OCI-LY1 (cell line): ENCODE data around the gene RHOBTB3.

ENCODE experiments used
- H2AFZ ChIP-seq: fragments of 200-600 bp; sonication (generic), shearing (Covaris generic); 2 replicates; pipeline ENCODE4 v1.6.0; 2014; ENCODE audit warnings: antibody characterized with exemption, mild to moderate bottlenecking, low read length
- H3F3A ChIP-seq: fragments of 200-600 bp; sonication (generic), shearing (Covaris generic); 2 replicates; pipeline ENCODE4 v1.6.0; 2014; ENCODE audit warnings: mild to moderate bottlenecking, antibody characterized with exemption, low read length, moderate library complexity; ENCODE audit not compliant: insufficient read depth
- H3K27ac ChIP-seq: fragments of 200-600 bp; sonication (generic); 2 replicates; pipeline ENCODE4 v1.5.1; 2014; ENCODE audit warnings: low read length, mixed run types, mild to moderate bottlenecking, low read depth; ENCODE audit not compliant: poor library complexity, severe bottlenecking
- H3K27me3 ChIP-seq: fragments of 200-600 bp; sonication (generic); 2 replicates; pipeline ENCODE4 v1.6.0; 2014; ENCODE audit warnings: antibody characterized with exemption, mild to moderate bottlenecking, low read length, moderate library complexity; ENCODE audit not compliant: insufficient read depth
- H3K36me3 ChIP-seq: fragments of 200-600 bp; sonication (generic); 2 replicates; pipeline ENCODE4 v1.6.1; 2014; ENCODE audit warnings: mild to moderate bottlenecking, antibody characterized with exemption, low read length, moderate library complexity, mixed read lengths; ENCODE audit not compliant: insufficient read depth
- H3K4me1 ChIP-seq: fragments of 200-600 bp; sonication (generic); 2 replicates; pipeline ENCODE4 v1.5.1; 2014; ENCODE audit warnings: mild to moderate bottlenecking, low read length, moderate library complexity; ENCODE audit not compliant: insufficient read depth, severe bottlenecking
- H3K4me2 ChIP-seq: fragments of 200-600 bp; sonication (generic), shearing (Covaris generic); 2 replicates; pipeline ENCODE4 v1.6.1; 2014; ENCODE audit warnings: low read length
- H3K4me3 ChIP-seq: fragments of 200-600 bp; sonication (generic); 2 replicates; pipeline ENCODE4 v1.5.1; 2014; ENCODE audit warnings: low read length, low read depth, mild to moderate bottlenecking, mixed read lengths; ENCODE audit not compliant: poor library complexity, severe bottlenecking
- H3K79me2 ChIP-seq: fragments of 200-600 bp; shearing (Covaris generic); 2 replicates; pipeline ENCODE4 v1.6.1; 2016; ENCODE audit warnings: mixed run types, low read length, mixed read lengths; ENCODE audit not compliant: insufficient read depth
- H3K9ac ChIP-seq: fragments of 200-600 bp; sonication (generic), shearing (Covaris generic); 2 replicates; pipeline ENCODE4 v1.6.1; 2014; ENCODE audit warnings: mild to moderate bottlenecking, low read length, mixed read lengths
- H3K9me2 ChIP-seq: fragments of 200-600 bp; sonication (generic), shearing (Covaris generic); 2 replicates; pipeline ENCODE4 v1.6.1; 2014; ENCODE audit warnings: low read depth, mild to moderate bottlenecking, low read length, mixed read lengths
- H3K9me3 ChIP-seq: fragments of 200-600 bp; shearing (Covaris generic); 2 replicates; pipeline ENCODE4 v1.6.1; 2014; ENCODE audit warnings: low read length, mixed read lengths
- H4K20me1 ChIP-seq: fragments of 200-600 bp; sonication (generic), shearing (Covaris generic); 2 replicates; pipeline ENCODE4 v1.6.0; 2016; ENCODE audit warnings: mild to moderate bottlenecking, low read length; ENCODE audit not compliant: insufficient read depth
- EZH2 ChIP-seq: fragments of 200-600 bp; sonication (generic), shearing (Covaris generic); IDR thresholded peaks from 2 replicates; pipeline ENCODE4 v1.8.0; 2017; ENCODE audit warnings: borderline replicate concordance, mixed run types, mild to moderate bottlenecking, antibody characterized with exemption, low read length, moderate library complexity, mixed read lengths
- TF ChIP-seq, protein P1 (sequence below): fragments of 200-600 bp; sonication (generic), shearing (Covaris generic); IDR thresholded peaks from 2 replicates; pipeline ENCODE4 v1.5.1; 2017; ENCODE audit warnings: mild to moderate bottlenecking, antibody characterized with exemption, low read length, moderate library complexity, mixed read lengths

RHOBTB3 gene

DNA sequence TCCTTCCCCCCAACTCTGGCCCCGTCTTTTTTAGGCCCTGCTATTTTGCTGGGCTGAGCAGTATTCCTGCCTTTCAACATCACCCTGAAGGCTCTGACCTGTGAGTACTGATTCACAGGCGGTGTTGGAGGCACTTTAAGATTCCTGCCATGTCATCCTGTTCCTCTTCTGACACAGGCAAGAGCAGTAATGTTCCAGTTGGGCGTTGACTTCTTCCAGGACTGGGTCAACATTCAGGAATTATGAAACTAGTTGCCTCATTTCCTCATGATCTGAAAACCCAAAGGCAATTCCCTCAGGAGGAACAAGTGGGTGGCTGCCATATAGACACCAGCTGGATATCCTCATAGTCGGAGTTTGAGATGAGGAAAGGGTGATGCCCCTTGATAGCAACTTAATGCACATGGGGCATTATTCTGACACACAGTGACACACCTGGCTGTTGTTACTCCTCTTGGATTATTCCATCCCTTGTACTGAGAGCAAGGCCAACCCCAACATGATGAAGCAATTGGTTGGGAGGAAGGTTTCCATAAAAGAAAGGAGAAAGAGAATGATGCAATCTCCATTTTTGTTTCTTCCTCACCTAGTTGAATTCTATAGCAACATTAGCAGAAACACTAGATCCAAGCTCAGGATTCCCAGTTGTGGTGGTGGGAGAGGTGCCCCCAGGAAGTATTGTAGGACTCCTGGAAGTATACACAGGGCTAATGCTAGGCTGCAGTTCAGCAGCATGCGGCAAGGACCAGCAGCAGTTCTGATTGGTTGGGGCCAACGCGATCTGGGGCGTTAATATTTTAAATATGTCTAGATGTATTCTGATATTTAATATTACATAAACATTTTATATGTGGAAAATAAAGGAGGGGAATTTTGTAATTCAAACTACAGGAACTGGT lies 111.0 kb downstream of the RHOBTB3 start:
- Histone ChIP-seq H3K27me3 (no peaks in the 10 kb centered on the region), H4K20me1 (no peaks in the 10 kb centered on the region), H3K4me3 (no peak overlapping the region), H2AFZ (no peak overlapping the region), H3K9me2 (no peaks in the 10 kb centered on the region), H3K9ac (no peak overlapping the region), H3K4me1 (peaks cover 8% of the 10 kb centered on the region), H3K36me3 (no peaks in the 10 kb centered on the region), H3K9me3 (no peaks in the 10 kb centered on the region), H3K79me2 (no peaks in the 10 kb centered on the region), H3F3A (no peaks in the 10 kb centered on the region), H3K4me2 (no peak overlapping the region), H3K27ac (no peak overlapping the region)
- TF ChIP-seq EZH2 = no peak
- TF ChIP-seq, protein P1, sequence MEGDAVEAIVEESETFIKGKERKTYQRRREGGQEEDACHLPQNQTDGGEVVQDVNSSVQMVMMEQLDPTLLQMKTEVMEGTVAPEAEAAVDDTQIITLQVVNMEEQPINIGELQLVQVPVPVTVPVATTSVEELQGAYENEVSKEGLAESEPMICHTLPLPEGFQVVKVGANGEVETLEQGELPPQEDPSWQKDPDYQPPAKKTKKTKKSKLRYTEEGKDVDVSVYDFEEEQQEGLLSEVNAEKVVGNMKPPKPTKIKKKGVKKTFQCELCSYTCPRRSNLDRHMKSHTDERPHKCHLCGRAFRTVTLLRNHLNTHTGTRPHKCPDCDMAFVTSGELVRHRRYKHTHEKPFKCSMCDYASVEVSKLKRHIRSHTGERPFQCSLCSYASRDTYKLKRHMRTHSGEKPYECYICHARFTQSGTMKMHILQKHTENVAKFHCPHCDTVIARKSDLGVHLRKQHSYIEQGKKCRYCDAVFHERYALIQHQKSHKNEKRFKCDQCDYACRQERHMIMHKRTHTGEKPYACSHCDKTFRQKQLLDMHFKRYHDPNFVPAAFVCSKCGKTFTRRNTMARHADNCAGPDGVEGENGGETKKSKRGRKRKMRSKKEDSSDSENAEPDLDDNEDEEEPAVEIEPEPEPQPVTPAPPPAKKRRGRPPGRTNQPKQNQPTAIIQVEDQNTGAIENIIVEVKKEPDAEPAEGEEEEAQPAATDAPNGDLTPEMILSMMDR = no peak

DNA sequence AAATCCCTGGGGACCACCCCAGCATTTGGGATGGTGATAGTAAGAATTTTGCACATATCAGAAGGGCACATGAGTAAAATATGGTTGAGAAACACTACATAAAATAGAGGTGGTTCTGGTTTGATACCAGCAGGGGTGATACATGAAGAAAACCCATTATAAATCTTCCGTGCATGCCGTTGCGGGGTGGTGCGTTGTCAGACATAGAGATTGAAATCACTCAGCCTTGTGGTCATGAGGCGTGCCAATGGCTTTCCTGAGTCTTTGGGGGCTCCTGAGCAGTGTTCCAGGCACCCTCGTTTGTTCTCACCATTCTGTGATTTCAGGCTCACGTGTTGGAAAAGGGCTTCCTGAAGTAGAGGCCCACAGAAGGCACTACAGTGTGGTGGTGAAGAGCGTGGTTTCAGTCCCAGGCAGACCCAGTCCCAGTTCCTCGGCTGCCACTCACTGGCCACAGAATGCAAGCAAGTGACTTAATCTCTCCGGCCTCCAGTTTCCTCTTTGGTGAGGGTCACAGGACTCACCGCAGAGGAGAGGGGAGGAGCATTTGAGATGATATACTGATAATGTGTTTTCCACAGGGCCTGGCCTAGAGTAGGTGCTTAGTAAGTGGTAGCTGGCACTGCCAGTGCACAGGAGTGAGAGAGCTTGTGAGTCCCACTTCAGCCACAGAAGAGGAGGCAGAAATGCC lies 111.9 kb downstream of the RHOBTB3 start:
- no peaks in the 10 kb centered on the region for H3F3A ChIP-seq
- no peaks in the 10 kb centered on the region for H3K79me2 ChIP-seq
- H3K27me3 ChIP-seq = no peaks in the 10 kb centered on the region
- TF ChIP-seq, protein P1 = peak; percentile 61
- TF ChIP-seq EZH2 = no peak
- H3K4me3 ChIP-seq = no peak overlapping the region
- no peak overlapping the region for H2AFZ ChIP-seq
- peak overlapping the region; percentile 24; the same call in 1 of the 2 replicates for H3K4me2 ChIP-seq
- peaks cover 8% of the 10 kb centered on the region for H3K4me1 ChIP-seq
- no peak overlapping the region for H3K9ac ChIP-seq
- no peaks in the 10 kb centered on the region for H3K36me3 ChIP-seq
- H4K20me1 ChIP-seq = no peaks in the 10 kb centered on the region
- H3K27ac ChIP-seq = no peak overlapping the region
- H3K9me3 ChIP-seq = no peaks in the 10 kb centered on the region
- no peaks in the 10 kb centered on the region for H3K9me2 ChIP-seq

DNA sequence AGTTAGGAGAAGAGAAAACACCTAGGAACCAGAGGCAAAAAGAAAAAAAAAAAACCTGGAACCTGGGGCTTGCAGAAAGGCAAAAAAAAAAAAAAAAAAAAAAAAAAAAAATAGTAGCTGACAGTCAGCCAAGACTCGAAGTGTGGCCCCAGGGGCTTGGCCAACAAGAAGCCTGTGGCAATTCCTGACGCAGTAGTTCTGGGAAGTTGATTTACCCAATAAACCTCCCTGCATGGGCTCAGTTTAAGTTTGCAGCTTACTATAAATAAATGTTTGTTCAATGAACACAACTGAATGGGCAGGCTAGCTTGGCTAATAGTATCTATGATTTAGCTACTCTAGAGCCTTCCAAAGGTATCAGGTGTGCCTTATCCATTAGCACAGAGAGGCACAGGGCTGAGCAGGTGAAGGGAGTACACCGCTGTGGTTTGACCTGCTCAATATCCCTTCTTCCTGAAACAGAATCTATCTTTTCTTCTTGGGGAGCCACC lies 112.6 kb downstream of the RHOBTB3 start:
- Histone ChIP-seq H3K4me1 (peaks cover 8% of the 10 kb centered on the region), H3K27ac (no peak overlapping the region), H3K9me2 (no peaks in the 10 kb centered on the region), H2AFZ (no peak overlapping the region), H3K4me3 (no peak overlapping the region), H3K27me3 (no peaks in the 10 kb centered on the region), H4K20me1 (no peaks in the 10 kb centered on the region), H3K9me3 (no peaks in the 10 kb centered on the region), H3K4me2 (no peak overlapping the region), H3K79me2 (no peaks in the 10 kb centered on the region), H3F3A (no peaks in the 10 kb centered on the region), H3K9ac (no peak overlapping the region), H3K36me3 (no peaks in the 10 kb centered on the region)
- TF ChIP-seq, protein P1 = no peak
- no peak for TF ChIP-seq EZH2
